Measurements from ENCODE around the gene PPDPF.

GRCh38 chr20:63475209-63475608 is 45.4 kb upstream of the PPDPF start:
- TF ChIP-seq CTCF (conservative IDR thresholded peaks at IDR 0.05; ENCODE audit: low read depth, low read length) (no peak), EZH2 (IDR thresholded peaks at IDR 0.05; ENCODE audit: low read length, unreplicated experiment) (no peak)
